Panc1 (cell line): ENCODE measurements around the gene CAMK2A. TPM values are rescaled to one million over a fixed set of nuclear protein-coding genes. Genes with fewer than 3 reads are reported as not detected.

Experiments
- ATAC-seq: fragments of 200-7000 bp; cut with Tn5 transposase; 2 replicates; pipeline ENCODE4 v1.9.1; 2020; ENCODE audit warnings: mild to moderate bottlenecking, moderate library complexity
- BruUV-seq: library from RNA; stranded (reverse); fragments of 400-500 nt; replicated peaks from 2 replicates; lab custom pipeline; 2021; lab: Mats Ljungman, UMichigan
- CTCF ChIA-PET: fragments of 300-600 bp; sonication (Branson Sonifier 250); formaldehyde crosslinking; loops from one replicate; lab custom pipeline; 2022; ENCODE audit warnings: antibody characterized with exemption; lab: Charles Lee
- POLR2A ChIA-PET: fragments of 300-600 bp; sonication (Branson Sonifier 250); formaldehyde crosslinking; loops from one replicate; lab custom pipeline; 2022; ENCODE audit warnings: antibody characterized with exemption; lab: Charles Lee
- DNase-seq: peaks from one replicate; pipeline ENCODE4 v3.0.0-alpha.2; 2010; ENCODE audit warnings: low read depth, low spot score
- H3K27ac ChIP-seq: 2 replicates; pipeline ENCODE4 v1.5.1; 2011; ENCODE audit warnings: mild to moderate bottlenecking, low read length, inconsistent platforms
- H3K27me3 ChIP-seq: fragments of 200-500 bp; sonication (Bioruptor generic); 2 replicates; pipeline ENCODE4 v1.6.0; 2014; ENCODE audit warnings: low read length, inconsistent platforms; ENCODE audit not compliant: control insufficient read depth, insufficient read depth
- H3K36me3 ChIP-seq: fragments of 200-500 bp; sonication (Bioruptor generic); 2 replicates; pipeline ENCODE4 v1.5.1; 2014; ENCODE audit warnings: inconsistent platforms, mild to moderate bottlenecking, low read length, moderate library complexity; ENCODE audit not compliant: control insufficient read depth, insufficient read depth
- H3K4me1 ChIP-seq: 2 replicates; pipeline ENCODE4 v1.5.1; 2011; ENCODE audit warnings: inconsistent platforms, mild to moderate bottlenecking, low read length, moderate library complexity; ENCODE audit not compliant: control insufficient read depth, insufficient read depth
- H3K4me3 ChIP-seq, 2 experiments: 2 replicates each; pipeline ENCODE4 v1.5.1; 2011 to 2012; ENCODE audit warnings: low read depth in 2 of 2, low read length in 2 of 2, mild to moderate bottlenecking in 2 of 2, inconsistent platforms in 1 of 2, moderate library complexity in 1 of 2
- H3K9me3 ChIP-seq: fragments of 200-500 bp; sonication (Bioruptor generic); 2 replicates; pipeline ENCODE4 v1.5.1; 2014; ENCODE audit warnings: low read depth, mild to moderate bottlenecking, inconsistent platforms, low read length, moderate library complexity; ENCODE audit not compliant: control insufficient read depth, insufficient read depth
- POLR2AphosphoS5 ChIP-seq: IDR thresholded peaks from 2 replicates; pipeline ENCODE4 v1.6.1; 2012; ENCODE audit warnings: mild to moderate bottlenecking, low read depth, low read length, moderate library complexity
- SIN3A ChIP-seq: IDR thresholded peaks from 2 replicates; pipeline ENCODE4 v1.6.1; 2012; ENCODE audit warnings: low read depth, mild to moderate bottlenecking, low read length, moderate library complexity, borderline replicate concordance; ENCODE audit not compliant: insufficient read depth
- TCF7L2 ChIP-seq: IDR thresholded peaks from 2 replicates; pipeline ENCODE4 v1.6.1; 2011; ENCODE audit warnings: mild to moderate bottlenecking, low read depth, low read length, inconsistent platforms
- in situ Hi-C: cut with HindIII; loops from 2 replicates; pipeline ENCODE4 v1.10.0; 2016; ENCODE audit warnings: low sequenced_read_pairs, low pct_unique_long_range_greater_than_20kb
- intact Hi-C: fragments of 100-400 bp; cut with micrococcal nuclease; formaldehyde crosslinking; loops from one replicate; pipeline ENCODE4 v1.10.0; 2022; ENCODE audit not compliant: unreplicated experiment
- total RNA-seq: library from RNA; stranded (reverse); gene quantifications from one replicate; pipeline ENCODE4 v1.2.1, GENCODE V29; 2021; ENCODE audit not compliant: unreplicated experiment
- TF ChIP-seq, protein P1 (sequence below): fragments of 450-650 bp; IDR thresholded peaks from 2 replicates; pipeline ENCODE4 v1.5.1; 2017; ENCODE audit warnings: mild to moderate bottlenecking
- TF ChIP-seq, protein P2 (sequence below), 2 experiments: IDR thresholded peaks; 2 replicates each; pipeline ENCODE4 v1.6.1; 2011 to 2012; ENCODE audit warnings: low read depth in 2 of 2, control low read depth in 1 of 2, low read length in 1 of 2, mild to moderate bottlenecking in 1 of 2, moderate library complexity in 1 of 2; ENCODE audit not compliant: insufficient read depth in 1 of 2

Gene CAMK2A
- total RNA-seq, 1 experiment from 2014 or later = 0.51 TPM

DNA sequence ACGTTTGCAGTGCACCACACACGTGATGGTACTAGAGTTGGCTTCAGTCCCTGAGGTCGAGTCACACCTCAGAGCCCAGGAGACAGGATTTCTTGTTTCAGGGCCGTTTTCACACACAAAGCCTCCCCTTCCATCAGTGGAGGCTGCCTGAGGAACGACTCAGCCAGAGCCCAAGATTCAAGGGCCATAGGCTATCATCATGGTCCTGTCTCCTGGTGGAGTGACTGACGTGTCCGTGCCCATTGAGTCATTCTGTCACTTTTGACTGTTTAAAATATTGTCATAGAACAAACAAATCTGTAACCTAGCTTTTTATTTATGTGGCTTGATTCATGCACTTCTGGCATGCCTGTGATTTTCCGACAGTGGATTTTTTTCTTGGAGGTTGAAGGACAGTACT is 28.3 kb downstream of the CAMK2A start:
- in situ Hi-C loops (no loop called here), intact Hi-C loops (no loop called here)
- ATAC-seq (peak; percentile 22; the same call in 1 of the 2 replicates), DNase-seq (peak; percentile 61)
- ChIA-PET POLR2A (interaction anchor here (0.7 kb wide), 2 partner anchors 11 to 110 kb away, joined by 3 to 4 read pairs; no protein-coding TSS in a partner anchor), CTCF (interaction anchor here (0.9 kb wide), 1 partner anchor 14 kb away, joined by 3 read pairs; no protein-coding TSS in a partner anchor)
- no peaks in the 10 kb centered on the region for H3K9me3 ChIP-seq
- peaks cover 32% of the 10 kb centered on the region for H3K4me1 ChIP-seq
- H3K27me3 ChIP-seq = no peaks in the 10 kb centered on the region
- TF ChIP-seq, protein P1, sequence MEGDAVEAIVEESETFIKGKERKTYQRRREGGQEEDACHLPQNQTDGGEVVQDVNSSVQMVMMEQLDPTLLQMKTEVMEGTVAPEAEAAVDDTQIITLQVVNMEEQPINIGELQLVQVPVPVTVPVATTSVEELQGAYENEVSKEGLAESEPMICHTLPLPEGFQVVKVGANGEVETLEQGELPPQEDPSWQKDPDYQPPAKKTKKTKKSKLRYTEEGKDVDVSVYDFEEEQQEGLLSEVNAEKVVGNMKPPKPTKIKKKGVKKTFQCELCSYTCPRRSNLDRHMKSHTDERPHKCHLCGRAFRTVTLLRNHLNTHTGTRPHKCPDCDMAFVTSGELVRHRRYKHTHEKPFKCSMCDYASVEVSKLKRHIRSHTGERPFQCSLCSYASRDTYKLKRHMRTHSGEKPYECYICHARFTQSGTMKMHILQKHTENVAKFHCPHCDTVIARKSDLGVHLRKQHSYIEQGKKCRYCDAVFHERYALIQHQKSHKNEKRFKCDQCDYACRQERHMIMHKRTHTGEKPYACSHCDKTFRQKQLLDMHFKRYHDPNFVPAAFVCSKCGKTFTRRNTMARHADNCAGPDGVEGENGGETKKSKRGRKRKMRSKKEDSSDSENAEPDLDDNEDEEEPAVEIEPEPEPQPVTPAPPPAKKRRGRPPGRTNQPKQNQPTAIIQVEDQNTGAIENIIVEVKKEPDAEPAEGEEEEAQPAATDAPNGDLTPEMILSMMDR = no peak
- BruUV-seq = no TSS peak
- H3K36me3 ChIP-seq = no peaks in the 10 kb centered on the region
- no peak overlapping the region for H3K4me3 ChIP-seq
- H3K27ac ChIP-seq = no peak overlapping the region

DNA sequence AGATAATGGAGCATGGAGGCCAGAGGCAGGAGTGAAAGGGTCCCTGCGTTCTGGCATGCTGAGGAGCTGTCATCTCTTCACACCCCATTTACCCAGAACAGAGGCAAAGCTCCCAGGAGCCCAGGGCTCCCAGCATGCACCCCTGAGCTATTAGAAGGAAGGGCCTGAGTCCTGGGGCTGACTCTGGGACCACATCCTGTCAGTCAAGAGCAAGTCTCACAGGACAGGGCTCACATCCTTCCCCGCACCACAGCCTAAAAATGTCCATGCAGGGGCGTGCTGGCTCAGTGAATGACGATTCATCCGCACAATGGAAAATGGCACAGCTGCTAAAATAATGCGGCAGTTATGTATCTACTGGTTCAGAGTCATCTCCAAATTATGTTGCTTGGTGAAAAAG is 31.4 kb downstream of the CAMK2A start:
- intact Hi-C loops (no loop called here), in situ Hi-C loops (no loop called here)
- Histone ChIP-seq H3K4me1 (peaks cover 14% of the 10 kb centered on the region; the same call in 1 of the 2 replicates), H3K27ac (no peak overlapping the region), H3K27me3 (no peaks in the 10 kb centered on the region), H3K36me3 (no peaks in the 10 kb centered on the region), H3K4me3 (no peak overlapping the region), H3K9me3 (no peaks in the 10 kb centered on the region)
- CTCF ChIA-PET = no interaction called here
- ATAC-seq = no peak
- no TSS peak for BruUV-seq
- no peak for DNase-seq
- TF ChIP-seq SIN3A = no peak
- TF ChIP-seq TCF7L2 = no peak
- TF ChIP-seq, protein P2, sequence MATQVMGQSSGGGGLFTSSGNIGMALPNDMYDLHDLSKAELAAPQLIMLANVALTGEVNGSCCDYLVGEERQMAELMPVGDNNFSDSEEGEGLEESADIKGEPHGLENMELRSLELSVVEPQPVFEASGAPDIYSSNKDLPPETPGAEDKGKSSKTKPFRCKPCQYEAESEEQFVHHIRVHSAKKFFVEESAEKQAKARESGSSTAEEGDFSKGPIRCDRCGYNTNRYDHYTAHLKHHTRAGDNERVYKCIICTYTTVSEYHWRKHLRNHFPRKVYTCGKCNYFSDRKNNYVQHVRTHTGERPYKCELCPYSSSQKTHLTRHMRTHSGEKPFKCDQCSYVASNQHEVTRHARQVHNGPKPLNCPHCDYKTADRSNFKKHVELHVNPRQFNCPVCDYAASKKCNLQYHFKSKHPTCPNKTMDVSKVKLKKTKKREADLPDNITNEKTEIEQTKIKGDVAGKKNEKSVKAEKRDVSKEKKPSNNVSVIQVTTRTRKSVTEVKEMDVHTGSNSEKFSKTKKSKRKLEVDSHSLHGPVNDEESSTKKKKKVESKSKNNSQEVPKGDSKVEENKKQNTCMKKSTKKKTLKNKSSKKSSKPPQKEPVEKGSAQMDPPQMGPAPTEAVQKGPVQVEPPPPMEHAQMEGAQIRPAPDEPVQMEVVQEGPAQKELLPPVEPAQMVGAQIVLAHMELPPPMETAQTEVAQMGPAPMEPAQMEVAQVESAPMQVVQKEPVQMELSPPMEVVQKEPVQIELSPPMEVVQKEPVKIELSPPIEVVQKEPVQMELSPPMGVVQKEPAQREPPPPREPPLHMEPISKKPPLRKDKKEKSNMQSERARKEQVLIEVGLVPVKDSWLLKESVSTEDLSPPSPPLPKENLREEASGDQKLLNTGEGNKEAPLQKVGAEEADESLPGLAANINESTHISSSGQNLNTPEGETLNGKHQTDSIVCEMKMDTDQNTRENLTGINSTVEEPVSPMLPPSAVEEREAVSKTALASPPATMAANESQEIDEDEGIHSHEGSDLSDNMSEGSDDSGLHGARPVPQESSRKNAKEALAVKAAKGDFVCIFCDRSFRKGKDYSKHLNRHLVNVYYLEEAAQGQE (IDR thresholded peaks at IDR 0.05; ENCODE audit: insufficient read depth in 1 of 2, low read depth in 2 of 2, low read length in 1 of 2) = no peak
- TF ChIP-seq, protein P1 = no peak
- TF ChIP-seq POLR2AphosphoS5 = no peak
- POLR2A ChIA-PET = no interaction called here
